GM19438 (cell line): ENCODE data around the gene TBC1D22B.
A peak's percentile ranks its signal among the peaks of the same experiment; 100 is the strongest.

Source experiments
- ATAC-seq: cut with Tn5 transposase; IDR thresholded peaks from one replicate; pipeline ENCODE4 v1.9.1; 2021; ENCODE audit warnings: low read depth; ENCODE audit not compliant: unreplicated experiment

The TBC1D22B gene

GRCh38 chr6:37239526-37239925 lies 18.0 kb upstream of the TBC1D22B start:
- ATAC-seq, result no peak

DNA sequence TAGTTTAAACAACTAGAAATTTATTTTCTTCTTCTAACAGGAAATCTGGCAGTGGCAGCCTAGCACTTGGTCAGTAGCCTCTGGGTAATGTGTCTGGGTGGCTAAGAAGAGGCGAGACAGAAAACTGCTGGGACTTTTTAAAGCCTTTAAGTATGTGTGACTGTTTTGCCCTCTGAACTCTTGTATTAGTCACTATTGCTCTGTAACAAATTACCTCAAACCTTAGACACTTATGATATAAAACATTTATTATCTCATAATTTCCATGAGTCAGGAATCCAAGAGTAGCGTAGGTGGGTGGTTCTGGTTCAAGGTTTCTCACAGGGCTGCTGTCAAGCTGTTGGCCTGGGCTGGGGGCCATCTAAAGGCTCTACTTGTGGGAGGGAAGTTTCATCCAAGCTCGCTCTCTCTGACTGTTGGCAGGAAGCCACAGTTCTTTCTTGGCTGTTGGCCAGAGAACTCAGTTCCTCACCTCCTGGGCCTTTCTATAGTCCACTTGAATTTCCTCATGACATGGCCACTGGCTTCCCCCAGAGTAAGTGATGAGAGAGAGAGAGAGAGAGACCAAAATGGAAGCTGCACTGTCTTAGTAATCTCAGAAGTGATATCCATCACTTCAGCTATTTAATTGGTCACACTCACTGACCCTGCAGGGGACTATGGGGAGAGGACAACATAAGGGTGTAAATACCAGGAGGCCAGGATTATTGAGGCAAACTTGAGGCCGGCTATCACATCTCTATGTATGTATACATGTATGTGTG lies 17.4 kb upstream of the TBC1D22B start:
- peak; percentile 56 for ATAC-seq

GRCh38 chr6:37241131-37241530 lies 16.4 kb upstream of the TBC1D22B start:
- ATAC-seq, result no peak

DNA sequence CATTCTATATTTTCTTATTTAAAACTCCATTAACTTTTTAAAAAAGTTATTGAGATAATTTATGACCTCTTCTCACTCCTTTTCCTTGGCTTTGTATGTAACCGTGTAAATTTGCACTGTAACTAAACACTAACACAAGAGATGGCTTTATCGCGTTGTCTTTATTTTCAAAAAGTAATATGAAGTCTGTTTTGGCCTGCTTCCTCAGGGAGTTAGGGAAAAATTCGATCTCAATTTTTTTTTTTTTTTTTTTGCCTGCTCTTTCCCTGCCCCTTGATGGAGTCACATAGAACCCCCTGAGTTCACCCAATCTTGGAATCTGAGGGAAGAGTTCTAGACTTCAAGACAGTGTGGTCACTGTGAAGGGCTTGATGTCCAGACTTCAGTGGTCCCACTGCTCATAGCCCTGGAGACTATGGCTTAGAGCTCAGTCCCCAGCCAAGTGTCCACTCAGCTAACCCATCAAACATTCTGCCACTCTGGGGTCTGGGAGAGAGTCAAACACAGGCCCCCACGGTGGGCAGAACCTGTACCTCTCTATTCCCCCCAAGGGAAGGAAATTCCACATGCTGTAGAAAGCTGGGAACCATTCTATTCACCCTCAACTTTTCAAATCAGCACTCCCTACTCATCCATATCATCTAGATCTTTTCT lies 15.7 kb upstream of the TBC1D22B start:
- no peak for ATAC-seq

DNA sequence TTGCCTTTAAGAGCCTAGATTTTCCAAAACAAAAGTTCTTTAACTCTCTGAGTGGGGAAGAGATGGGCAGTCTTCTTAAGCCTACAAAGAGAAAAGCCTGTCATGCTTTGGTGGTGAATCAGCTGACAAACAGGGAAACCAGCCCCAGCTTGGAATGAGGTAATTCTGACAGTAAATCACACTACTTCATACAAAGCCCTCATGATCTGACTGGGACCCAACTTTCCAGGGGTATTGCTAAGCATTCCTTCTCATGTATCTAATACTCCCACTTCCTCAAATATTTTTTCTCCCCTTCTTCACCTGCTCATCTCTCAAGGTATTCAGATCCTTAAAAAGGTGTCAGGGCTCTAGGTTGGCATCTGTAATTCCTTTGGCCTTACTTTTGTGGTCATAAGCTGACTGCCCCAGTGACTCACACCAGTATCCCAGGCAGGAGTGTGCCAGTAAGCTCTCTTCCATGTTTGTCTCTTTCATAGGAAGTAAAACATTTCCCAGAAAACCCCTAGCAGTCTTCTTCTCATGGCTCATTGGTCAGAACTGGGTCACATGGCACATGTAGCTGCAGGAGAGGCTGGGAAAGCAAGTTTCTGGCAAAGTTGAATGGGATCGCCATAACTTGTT lies 15.0 kb upstream of the TBC1D22B start:
- no peak for ATAC-seq

GRCh38 chr6:37243131-37243815 lies 14.3 kb upstream of the TBC1D22B start:
- ATAC-seq, result no peak

DNA sequence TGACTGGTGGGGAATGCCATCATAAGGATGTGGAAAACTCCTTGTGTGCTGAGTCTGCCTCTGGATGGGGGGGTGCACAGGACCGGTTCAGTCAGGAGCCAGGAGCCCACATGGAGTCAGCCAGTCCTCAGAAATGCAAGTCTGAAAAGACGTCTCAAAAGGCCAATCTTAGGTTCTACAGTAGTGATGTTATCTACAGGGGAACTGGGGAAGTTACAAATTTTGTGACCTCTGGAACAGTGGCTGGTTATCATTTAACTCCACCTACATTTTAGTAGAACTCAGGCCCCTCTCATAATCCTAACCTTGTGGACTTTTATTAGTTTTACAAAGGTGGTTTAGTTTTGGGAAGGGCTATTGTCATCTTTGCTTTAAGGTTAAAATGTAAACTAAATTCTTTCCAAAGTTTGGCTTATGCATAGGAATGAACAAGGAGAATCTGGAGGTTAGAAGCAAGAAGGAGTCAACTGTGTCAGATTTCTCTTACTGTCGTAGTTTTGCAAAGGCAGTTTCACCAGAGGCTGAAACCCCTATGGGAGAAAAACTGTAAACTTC lies 13.7 kb upstream of the TBC1D22B start:
- ATAC-seq, result no peak

GRCh38 chr6:37244430-37245310 lies 12.9 kb upstream of the TBC1D22B start:
- ATAC-seq, result no peak

- no peak for ATAC-seq
Measured at GRCh38 chr6:37251211-37251780, 6.3 kb upstream of the TBC1D22B start.

- no peak for ATAC-seq
Measured at GRCh38 chr6:37253486-37254007, 4.0 kb upstream of the TBC1D22B start.

DNA sequence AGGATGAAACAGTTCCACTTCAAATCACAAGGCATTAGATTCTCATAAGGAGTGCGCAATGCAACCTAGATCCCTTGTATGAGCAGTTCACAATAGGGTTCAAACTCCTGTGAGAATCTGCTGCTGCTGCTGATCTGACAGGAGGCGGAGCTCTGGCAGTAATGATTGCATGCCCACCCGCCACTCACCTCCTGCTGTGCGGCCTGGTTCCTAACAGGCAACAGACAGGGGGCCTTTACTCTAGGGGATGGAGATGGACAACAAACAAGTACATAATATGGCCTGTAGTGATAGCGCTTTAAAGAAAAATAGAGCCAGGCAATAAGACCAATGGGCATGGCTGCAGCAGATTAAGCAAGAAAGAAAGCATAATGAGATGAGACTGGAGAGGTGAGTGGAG lies 2.7 kb upstream of the TBC1D22B start:
- ATAC-seq, result no peak

DNA sequence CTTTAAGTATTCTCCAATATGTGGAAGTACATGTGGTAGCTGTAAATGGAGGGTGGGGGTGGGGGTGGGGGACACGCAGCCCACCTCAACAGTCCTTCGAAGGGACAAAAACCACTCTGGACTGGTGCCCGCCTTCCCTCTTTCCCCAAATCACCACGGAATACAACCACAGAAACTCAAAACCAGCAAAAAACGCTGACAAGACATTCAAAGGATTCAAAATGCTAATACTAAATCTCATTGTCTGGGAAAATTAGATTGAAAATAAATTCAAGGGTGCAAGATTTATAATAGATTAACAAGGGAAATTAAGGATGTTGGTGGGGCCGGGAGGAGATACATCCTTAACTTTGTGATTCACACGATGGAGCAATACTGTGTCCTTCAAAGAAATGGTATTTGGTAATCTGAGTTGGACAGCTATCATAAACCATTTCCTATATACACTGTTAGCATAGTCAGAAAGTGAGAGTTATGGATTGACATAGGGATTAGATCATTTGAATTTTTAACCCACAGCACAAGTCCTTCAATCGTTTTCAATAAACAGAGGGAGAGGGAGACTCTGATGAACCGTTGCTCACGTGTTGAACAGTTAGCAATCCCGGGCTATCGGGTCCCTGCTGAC lies 766 bp upstream of the TBC1D22B start:
- ATAC-seq, result no peak

- no peak for ATAC-seq
Measured at GRCh38 chr6:37257320-37257633, 295 bp upstream of the TBC1D22B start.

- ATAC-seq, result no peak
Measured at GRCh38 chr6:37258405-37259105, 983 bp downstream of the TBC1D22B start.

- no peak for ATAC-seq
Measured at GRCh38 chr6:37259191-37259590, 1.6 kb downstream of the TBC1D22B start.

GRCh38 chr6:37260040-37260439 lies 2.5 kb downstream of the TBC1D22B start:
- no peak for ATAC-seq

GRCh38 chr6:37260444-37260843 lies 2.9 kb downstream of the TBC1D22B start:
- no peak for ATAC-seq

DNA sequence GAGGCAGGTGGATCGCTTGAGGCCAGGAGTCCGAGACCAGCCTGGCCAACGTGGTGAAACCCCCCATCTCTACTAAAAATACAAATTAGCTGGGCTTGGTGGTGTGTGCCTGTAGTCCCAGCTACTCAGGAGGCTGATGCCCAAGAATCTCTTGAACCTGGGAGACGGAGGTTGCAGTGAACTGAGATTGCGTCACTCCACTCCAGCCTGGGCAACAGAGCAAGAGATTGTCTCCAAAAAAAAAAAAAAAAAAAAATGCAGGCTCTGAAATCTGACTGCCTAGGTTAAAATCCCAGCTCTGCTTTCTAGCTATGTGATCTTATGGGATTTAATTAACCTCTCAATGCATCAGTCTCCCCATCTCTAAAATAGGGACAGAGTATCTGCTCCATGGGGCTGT lies 3.6 kb downstream of the TBC1D22B start:
- ATAC-seq, result no peak
